H1 (cell line): ENCODE results near the gene CEBPE. TPM values are rescaled to one million over a fixed set of nuclear protein-coding genes. Genes with fewer than 3 reads are reported as not detected.

Source experiments
- CTCF ChIA-PET: fragments of 300-600 bp; sonication (Branson Sonifier 250); formaldehyde crosslinking; loops from one replicate; lab custom pipeline; 2021; ENCODE audit not compliant: partially characterized antibody; lab: Charles Lee
- POLR2A ChIA-PET: fragments of 300-600 bp; sonication (Branson Sonifier 250); formaldehyde crosslinking; loops from one replicate; lab custom pipeline; 2021; ENCODE audit warnings: inconsistent platforms; ENCODE audit not compliant: partially characterized antibody; lab: Charles Lee
- DNase-seq, 2 experiments: peaks; one replicate each; pipeline versions ENCODE4 v3.0.0 to v3.0.0-alpha.2; 2010 to 2022; ENCODE audit warnings: low spot score in 2 of 2, low read depth in 1 of 2, mixed read lengths in 1 of 2
- FAIRE-seq: peaks from 2 replicates; lab custom pipeline; 2011; peaks lifted over from hg19 to GRCh38; lab: Jason Lieb, UNC
- H2AFZ ChIP-seq: 2 replicates; pipeline ENCODE4 v1.8.1; 2012; ENCODE audit warnings: low read length, inconsistent platforms
- H2AK5ac ChIP-seq: 2 replicates; pipeline ENCODE4 v1.6.1; 2013; ENCODE audit warnings: low read depth, low read length
- H2BK120ac ChIP-seq: replicated peaks from 2 replicates; pipeline ENCODE3; 2013; ENCODE audit warnings: low read depth, low read length, inconsistent platforms
- H2BK12ac ChIP-seq: 2 replicates; pipeline ENCODE4 v1.6.1; 2013; ENCODE audit warnings: low read depth, low read length
- H2BK15ac ChIP-seq: 2 replicates; pipeline ENCODE4 v1.6.1; 2013; ENCODE audit warnings: low read length
- H2BK20ac ChIP-seq: 2 replicates; pipeline ENCODE4 v1.6.1; 2013; ENCODE audit warnings: low read length
- H2BK5ac ChIP-seq: 2 replicates; pipeline ENCODE4 v1.6.1; 2013; ENCODE audit warnings: low read depth, low read length
- H3K14ac ChIP-seq: 2 replicates; pipeline ENCODE4 v1.6.1; 2013; ENCODE audit warnings: inconsistent platforms; ENCODE audit not compliant: insufficient read length
- H3K18ac ChIP-seq: 2 replicates; pipeline ENCODE4 v1.6.1; 2013; ENCODE audit warnings: low read length; ENCODE audit errors: extremely low read depth
- H3K23ac ChIP-seq: 2 replicates; pipeline ENCODE4 v1.6.1; 2013; ENCODE audit warnings: inconsistent platforms; ENCODE audit not compliant: insufficient read length
- H3K23me2 ChIP-seq: 2 replicates; pipeline ENCODE4 v1.6.1; 2013; ENCODE audit warnings: low read depth, low read length
- H3K27ac ChIP-seq: 2 replicates; pipeline ENCODE4 v1.6.1; 2011; ENCODE audit warnings: low read depth, low read length, inconsistent platforms
- H3K27me3 ChIP-seq, 4 experiments: replicated peaks in 1 of 4; 1 replicate in 1 of 4; 2 replicates in 3 of 4; pipeline versions ENCODE4 v1.6.1 to v1.8.1; 2011 to 2013; ENCODE audit warnings: low read length in 3 of 4, mild to moderate bottlenecking in 3 of 4, inconsistent platforms in 2 of 4, mixed read lengths in 2 of 4, moderate library complexity in 1 of 4; ENCODE audit not compliant: control insufficient read depth in 3 of 4, insufficient read depth in 3 of 4; ENCODE audit errors: extremely low read depth in 1 of 4
- H3K36me3 ChIP-seq, 4 experiments: 2 replicates each; pipeline versions ENCODE4 v1.6.1 to v1.8.1; 2011 to 2013; ENCODE audit warnings: mild to moderate bottlenecking in 4 of 4, low read length in 3 of 4, moderate library complexity in 2 of 4, control low read depth in 1 of 4, inconsistent platforms in 1 of 4; ENCODE audit not compliant: insufficient read depth in 4 of 4, control insufficient read depth in 2 of 4
- H3K4ac ChIP-seq: replicated peaks from 2 replicates; pipeline ENCODE3; 2013; ENCODE audit warnings: low read length, low read depth, mixed read lengths, inconsistent platforms; ENCODE audit not compliant: insufficient read length
- H3K4me1 ChIP-seq, 4 experiments: replicated peaks in 1 of 4; 1 replicate in 1 of 4; 2 replicates in 3 of 4; pipeline versions ENCODE4 v1.6.1 to v1.8.1; 2011 to 2013; ENCODE audit warnings: low read length in 3 of 4, inconsistent platforms in 2 of 4, mixed read lengths in 1 of 4; ENCODE audit not compliant: insufficient read depth in 4 of 4, control insufficient read depth in 3 of 4
- H3K4me2 ChIP-seq, 2 experiments: 2 replicates each; pipeline versions ENCODE4 v1.6.1 to v1.8.1; 2011 to 2013; ENCODE audit warnings: low read depth in 2 of 2, low read length in 2 of 2, control low read depth in 1 of 2, inconsistent platforms in 1 of 2, mild to moderate bottlenecking in 1 of 2; ENCODE audit not compliant: insufficient read depth in 1 of 2
- H3K4me3 ChIP-seq, 4 experiments: fragments of 200-600, 300-600 bp in 1 of 4; sonication (generic), shearing (Covaris generic), sonication (Bioruptor Twin) in 1 of 4; 2 replicates each; pipeline versions ENCODE4 v1.5.1 to v1.8.1; 2011 to 2016; ENCODE audit warnings: low read length in 4 of 4, low read depth in 3 of 4, control low read depth in 2 of 4, inconsistent platforms in 2 of 4, mild to moderate bottlenecking in 2 of 4, mixed read lengths in 1 of 4, moderate library complexity in 1 of 4; ENCODE audit not compliant: insufficient read depth in 2 of 4; ENCODE audit errors: extremely low read depth in 1 of 4
- H3K56ac ChIP-seq: replicated peaks from 2 replicates; pipeline ENCODE3; 2013; ENCODE audit warnings: low read depth, mild to moderate bottlenecking, mixed read lengths, low read length, inconsistent platforms; ENCODE audit not compliant: insufficient read length
- H3K79me1 ChIP-seq: 2 replicates; pipeline ENCODE4 v1.6.1; 2013; ENCODE audit warnings: low read depth, low read length, control low read depth
- H3K79me2 ChIP-seq, 2 experiments: 2 replicates each; pipeline versions ENCODE4 v1.6.1 to v1.8.1; 2012 to 2013; ENCODE audit warnings: low read length in 2 of 2, mild to moderate bottlenecking in 2 of 2, inconsistent platforms in 1 of 2; ENCODE audit not compliant: insufficient read depth in 2 of 2, control insufficient read depth in 1 of 2
- H3K9ac ChIP-seq, 4 experiments: replicated peaks in 1 of 4; 1 replicate in 1 of 4; 2 replicates in 3 of 4; pipeline versions ENCODE4 v1.6.1 to v1.8.1; 2011 to 2013; ENCODE audit warnings: low read depth in 3 of 4, low read length in 3 of 4, control low read depth in 2 of 4, mild to moderate bottlenecking in 2 of 4, moderate library complexity in 2 of 4, inconsistent platforms in 1 of 4; ENCODE audit errors: extremely low read depth in 1 of 4
- H3K9me3 ChIP-seq, 2 experiments: 2 replicates each; pipeline versions ENCODE4 v1.6.1 to v1.8.1; 2012 to 2013; ENCODE audit warnings: mild to moderate bottlenecking in 2 of 2, moderate library complexity in 2 of 2, control low read depth in 1 of 2, inconsistent platforms in 1 of 2, low read depth in 1 of 2, low read length in 1 of 2, mixed read lengths in 1 of 2; ENCODE audit not compliant: insufficient read depth in 2 of 2
- H4K20me1 ChIP-seq, 2 experiments: replicated peaks in 1 of 2; 2 replicates each; pipeline versions ENCODE3 to v1.8.1; 2011 to 2013; ENCODE audit warnings: inconsistent platforms in 2 of 2, low read length in 2 of 2, mild to moderate bottlenecking in 1 of 2; ENCODE audit not compliant: insufficient read depth in 2 of 2, control insufficient read depth in 1 of 2
- H4K5ac ChIP-seq: 2 replicates; pipeline ENCODE4 v1.6.1; 2013; ENCODE audit warnings: low read length, low read depth, mixed read lengths, inconsistent platforms; ENCODE audit not compliant: insufficient read length
- H4K8ac ChIP-seq: 2 replicates; pipeline ENCODE4 v1.8.0; 2013; ENCODE audit warnings: mild to moderate bottlenecking, moderate library complexity, low read length, inconsistent platforms; ENCODE audit not compliant: insufficient read depth; ENCODE audit errors: extremely low read depth
- H4K91ac ChIP-seq: replicated peaks from 2 replicates; pipeline ENCODE3; 2013; ENCODE audit warnings: low read length, mixed read lengths, inconsistent platforms; ENCODE audit not compliant: insufficient read length
- CBX8 ChIP-seq: fragments of 300-800, 300-1000 bp; sonication (generic); IDR thresholded peaks from 2 replicates; pipeline ENCODE4 v1.7.1; 2016; ENCODE audit warnings: low read depth, low read length, borderline replicate concordance
- CEBPB ChIP-seq: IDR thresholded peaks from 2 replicates; pipeline ENCODE4 v1.6.1; 2012; ENCODE audit warnings: low read depth, low read length
- CHD2 ChIP-seq: IDR thresholded peaks from 2 replicates; pipeline ENCODE4 v1.6.1; 2012; ENCODE audit warnings: low read length, improper control_type of control experiment
- CTBP2 ChIP-seq: IDR thresholded peaks from 2 replicates; pipeline ENCODE4 v1.7.0; 2011; ENCODE audit warnings: borderline replicate concordance, mild to moderate bottlenecking, moderate library complexity, mixed read lengths, low read length; ENCODE audit not compliant: insufficient read depth, insufficient read length
- EGR1 ChIP-seq: IDR thresholded peaks from 2 replicates; pipeline ENCODE4 v1.6.1; 2011; ENCODE audit warnings: low read depth, low read length, borderline replicate concordance
- EP300 ChIP-seq, 2 experiments: IDR thresholded peaks; 1 replicate in 1 of 2; 2 replicates in 1 of 2; pipeline ENCODE4 v1.6.1; 2011 to 2012; ENCODE audit warnings: low read depth in 2 of 2, low read length in 2 of 2, mild to moderate bottlenecking in 2 of 2, borderline replicate concordance in 1 of 2, inconsistent platforms in 1 of 2, moderate library complexity in 1 of 2
- EZH2 ChIP-seq: fragments of 200-600 bp; sonication (generic); IDR thresholded peaks from 2 replicates; pipeline ENCODE4 v1.7.1; 2012; ENCODE audit warnings: low read depth, mild to moderate bottlenecking, moderate library complexity, low read length, inconsistent platforms; ENCODE audit not compliant: severe bottlenecking
- KDM5A ChIP-seq: fragments of 200-600 bp; IDR thresholded peaks from 2 replicates; pipeline ENCODE4 v1.7.1; 2012; ENCODE audit warnings: mild to moderate bottlenecking, low read length, inconsistent platforms, mixed read lengths
- RBBP5 ChIP-seq: IDR thresholded peaks from 2 replicates; pipeline ENCODE4 v1.7.1; 2012; ENCODE audit warnings: low read depth, mild to moderate bottlenecking, inconsistent platforms, low read length, moderate library complexity, borderline replicate concordance
- RFX5 ChIP-seq: IDR thresholded peaks from 2 replicates; pipeline ENCODE4 v1.6.1; 2011; ENCODE audit warnings: low read depth, low read length, improper control_type of control experiment, borderline replicate concordance
- SP1 ChIP-seq: IDR thresholded peaks from 2 replicates; pipeline ENCODE4 v1.6.1; 2011; ENCODE audit warnings: low read depth, low read length
- TAF1 ChIP-seq: IDR thresholded peaks from 2 replicates; pipeline ENCODE4 v1.6.1; 2011; ENCODE audit warnings: mild to moderate bottlenecking, low read depth, low read length
- WGBS, 2 experiments: shearing (Covaris generic) in 1 of 2; methylation state at CpG; one replicate each; pipeline versions ENCODE4 v1.1.6 to v1.1.7; 2013 to 2015; ENCODE audit warnings: low lambda C conversion rate in 2 of 2, mixed read lengths in 2 of 2, inconsistent platforms in 1 of 2, low coverage in 1 of 2, missing lambda C conversion rate in 1 of 2; ENCODE audit not compliant: insufficient replicate concordance in 2 of 2, insufficient coverage in 1 of 2, insufficient read length in 1 of 2; ENCODE audit errors: extremely low coverage in 1 of 2, missing lambda C conversion rate in 1 of 2; 5-methylcytosine and 5-hydroxymethylcytosine counted together
- polyA plus RNA-seq, 7 experiments: library from polyadenylated mRNA; depleted of rRNA in 3 of 7; stranded (reverse) in 5 of 7; unstranded in 2 of 7; fragments of >200 nt in 5 of 7; fragments of 200-250 nt in 2 of 7; gene quantifications; 1 replicate in 5 of 7; 2 replicates in 1 of 7; 4 replicates in 1 of 7; pipeline versions ENCODE4 v1.2.1 to v1.2.3, GENCODE V29; 2011 to 2013; ENCODE audit warnings: missing spikeins in 2 of 7, mixed read lengths in 2 of 7
- total RNA-seq: library from RNA; stranded (reverse); fragmentation: NEBNext Ultra II Directional; extraction: Animal tissue kit (Norgen Biotek cat#: 25700); gene quantifications from 2 replicates; pipeline ENCODE4 v1.2.1, GENCODE V29; 2021

The CEBPE gene
- total and polyA plus RNA-seq, 2 of the 8 experiments (the other 6 are each of a cell fraction or from before 2014, with no cell fraction given) = 0.05 TPM; not detected in 1

DNA sequence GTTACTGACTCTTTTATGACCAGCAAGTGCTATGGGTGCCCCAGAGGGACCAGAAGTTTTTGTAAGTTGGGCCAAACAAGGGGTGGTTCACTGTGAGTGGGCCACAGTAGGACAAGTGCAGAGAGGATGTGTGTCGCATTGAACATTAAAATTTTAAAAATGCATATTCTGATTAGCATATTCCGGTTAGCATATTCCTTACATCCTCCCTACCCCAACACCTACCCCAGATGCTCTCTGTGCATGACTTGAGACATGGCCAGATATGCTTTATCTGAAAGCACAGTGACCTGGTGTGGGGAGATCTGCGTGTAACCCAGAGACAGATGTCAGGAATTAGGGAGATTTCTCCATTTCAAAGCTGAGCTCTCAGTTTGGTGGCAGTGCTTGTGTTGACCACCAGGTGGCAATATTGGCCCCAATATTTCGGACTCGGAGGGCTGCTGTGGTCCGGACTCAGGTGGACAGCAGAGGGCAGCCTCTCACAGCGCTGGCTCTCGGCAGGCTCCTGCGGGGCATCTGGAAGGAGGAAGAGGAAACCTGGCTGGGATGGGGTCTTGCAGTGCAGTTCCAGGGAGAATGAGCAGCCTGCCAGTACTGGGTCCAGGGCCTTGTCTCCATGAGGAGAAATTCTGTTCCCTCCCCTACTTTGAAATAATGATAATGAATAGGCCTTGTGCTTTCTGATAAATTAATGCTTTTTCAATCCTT is 1.6 kb upstream of the CEBPE start:
- Histone ChIP-seq H4K8ac (no peak overlapping the region), H3K4me3 (no peak overlapping the region), H3K4me2 (no peak overlapping the region), H4K20me1 (no peaks in the 10 kb centered on the region), H3K79me1 (no peaks in the 10 kb centered on the region), H2AK5ac (no peak overlapping the region), H2BK20ac (no peak overlapping the region), H2BK12ac (no peak overlapping the region), H3K23me2 (no peaks in the 10 kb centered on the region), H2BK5ac (no peak overlapping the region), H3K27me3 (no peaks in the 10 kb centered on the region), H4K5ac (no peak overlapping the region), H3K4ac (no peak overlapping the region), H2BK15ac (0 out of 2 replicates have a peak overlapping the region, but pooled peaks have one; percentile 23), H3K9me3 (no peaks in the 10 kb centered on the region; a peak in 1 of 4 replicates), H3K79me2 (no peaks in the 10 kb centered on the region), H3K18ac (no peak overlapping the region), H2AFZ (no peak overlapping the region), H4K91ac (peak overlapping the region; percentile 26), H3K14ac (no peak overlapping the region), H3K56ac (no peak overlapping the region), H3K36me3 (no peaks in the 10 kb centered on the region), H3K4me1 (peaks cover 0 to 11% (median 3%) of the 10 kb centered on the region in 4 experiments; a peak in 5 of 7 replicates), H3K27ac (no peak overlapping the region), H3K23ac (no peak overlapping the region), H3K9ac (no peak overlapping the region), H2BK120ac (no peak overlapping the region)
- no peak for FAIRE-seq
- ChIA-PET CTCF (interaction anchor here (0.6 to 11.8 kb wide), 64 partner anchors 8 to 316 kb away, joined by 3 to 290 read pairs (median 6); partner anchors contain the start of genes ACIN1, BCL2L2, C14orf119 and HOMEZ), POLR2A (interaction anchor here (0.6 to 2.1 kb wide), 11 partner anchors 8 to 1467 kb away, joined by 3 to 13 read pairs (median 4); partner anchors contain the start of genes ACIN1, C14orf119, OR4E2 and SLC7A8)
- 21% methylated on average over 9 of the region's 9 CpGs; no CpG with 5 or more reads in 1 of the 2 experiments for WGBS, 2 experiments
- peak; percentile 70 to 89 for DNase-seq
- TF ChIP-seq RBBP5 (no peak), KDM5A (no peak), RFX5 (peak; percentile 13; the same call in 1 of the 2 replicates), EP300 (IDR thresholded peaks at IDR 0.05; ENCODE audit: borderline replicate concordance in 1 of 2, low read depth in 2 of 2, low read length in 2 of 2) (peak in 1 of 2 experiments; percentile 22; a peak in 1 of 3 replicates), EZH2 (no peak), CTBP2 (no peak), TAF1 (no peak), CEBPB (no peak), SP1 (0 out of 2 replicates have a peak, but pooled peaks have one; percentile 23), CHD2 (0 out of 2 replicates have a peak, but pooled peaks have one; percentile 49), CBX8 (no peak), EGR1 (no peak)
